Sigmoid colon (tissue), 4 donors: ENCODE data around the gene WDR33.
A peak's percentile ranks its signal among the peaks of the same experiment; 100 is the strongest.

Experiments
- EP300 ChIP-seq, 4 donors: sonication (generic); formaldehyde crosslinking; IDR thresholded peaks; one replicate each; pipeline ENCODE4 v1.6.1; 2017; ENCODE audit warnings: antibody characterized with exemption in 4 of 4
- POLR2A ChIP-seq, 2 donors: fragments of 450-650 bp; IDR thresholded peaks; one replicate each; pipeline ENCODE4 v1.6.1; 2016; ENCODE audit warnings: antibody characterized with exemption in 2 of 2, mild to moderate bottlenecking in 2 of 2, moderate library complexity in 2 of 2
- POLR2AphosphoS5 ChIP-seq, 4 donors: sonication (generic); formaldehyde crosslinking; IDR thresholded peaks; one replicate each; pipeline ENCODE4 v1.6.1; 2017; ENCODE audit warnings: antibody characterized with exemption in 4 of 4
- TF ChIP-seq, protein P1 (sequence below), 4 experiments: fragments of 450-650 bp in 3 of 4; fragments of 200-600 bp in 1 of 4; IDR thresholded peaks; one replicate each; pipeline ENCODE4 v1.5.1; 2016 to 2019; ENCODE audit warnings: antibody characterized with exemption in 4 of 4, mild to moderate bottlenecking in 3 of 4, moderate library complexity in 2 of 4

DNA sequence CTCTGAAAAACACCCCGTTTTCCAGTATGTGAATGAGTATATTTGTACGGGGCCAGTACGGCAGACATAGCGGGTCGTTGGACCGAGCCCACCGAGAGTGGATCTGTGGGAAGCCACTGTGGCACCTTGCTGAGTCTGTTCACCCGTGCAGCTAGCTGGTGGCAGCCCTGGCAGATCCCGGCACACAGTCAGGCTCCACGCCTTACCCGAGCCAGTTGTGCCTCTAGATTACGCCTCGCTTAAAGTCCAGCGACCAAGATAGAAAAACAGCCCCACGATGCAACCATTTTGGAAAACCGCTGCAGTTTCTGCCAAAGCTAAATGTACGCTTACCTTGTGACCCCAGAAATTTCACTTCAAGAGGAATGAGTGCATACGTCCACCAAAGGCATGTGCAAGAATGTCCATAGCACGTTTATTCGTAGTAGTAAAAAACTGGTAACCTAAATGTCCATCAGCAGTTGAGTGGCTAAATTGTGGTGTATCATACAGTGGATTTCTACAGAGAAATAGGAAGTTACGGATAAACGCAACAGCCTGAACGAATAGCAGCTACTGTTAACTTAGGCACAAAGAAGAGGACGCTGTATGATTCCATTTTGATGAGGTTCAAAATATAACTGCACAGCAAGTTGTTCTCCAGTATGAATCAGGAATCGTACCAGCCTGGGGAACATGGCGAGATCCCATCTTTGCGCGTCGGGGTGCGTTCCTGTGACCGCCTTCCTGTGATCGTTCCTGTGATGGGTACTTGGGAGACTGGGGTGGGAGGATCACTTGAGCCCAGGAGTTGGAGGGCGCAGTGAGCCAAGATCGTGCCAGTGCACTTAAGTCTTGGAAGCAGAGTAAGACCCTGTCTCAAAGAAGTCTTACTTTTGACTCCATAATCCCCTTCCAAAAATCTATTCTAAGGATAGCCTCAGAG, 688 bp upstream of the WDR33 start:
- TF ChIP-seq, protein P1, sequence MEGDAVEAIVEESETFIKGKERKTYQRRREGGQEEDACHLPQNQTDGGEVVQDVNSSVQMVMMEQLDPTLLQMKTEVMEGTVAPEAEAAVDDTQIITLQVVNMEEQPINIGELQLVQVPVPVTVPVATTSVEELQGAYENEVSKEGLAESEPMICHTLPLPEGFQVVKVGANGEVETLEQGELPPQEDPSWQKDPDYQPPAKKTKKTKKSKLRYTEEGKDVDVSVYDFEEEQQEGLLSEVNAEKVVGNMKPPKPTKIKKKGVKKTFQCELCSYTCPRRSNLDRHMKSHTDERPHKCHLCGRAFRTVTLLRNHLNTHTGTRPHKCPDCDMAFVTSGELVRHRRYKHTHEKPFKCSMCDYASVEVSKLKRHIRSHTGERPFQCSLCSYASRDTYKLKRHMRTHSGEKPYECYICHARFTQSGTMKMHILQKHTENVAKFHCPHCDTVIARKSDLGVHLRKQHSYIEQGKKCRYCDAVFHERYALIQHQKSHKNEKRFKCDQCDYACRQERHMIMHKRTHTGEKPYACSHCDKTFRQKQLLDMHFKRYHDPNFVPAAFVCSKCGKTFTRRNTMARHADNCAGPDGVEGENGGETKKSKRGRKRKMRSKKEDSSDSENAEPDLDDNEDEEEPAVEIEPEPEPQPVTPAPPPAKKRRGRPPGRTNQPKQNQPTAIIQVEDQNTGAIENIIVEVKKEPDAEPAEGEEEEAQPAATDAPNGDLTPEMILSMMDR (IDR thresholded peaks at IDR 0.05), result no peak
- TF ChIP-seq POLR2A (IDR thresholded peaks at IDR 0.05) (peak in 1 of 2 donors; percentile 4), POLR2AphosphoS5 (IDR thresholded peaks at IDR 0.05) (no peak), EP300 (IDR thresholded peaks at IDR 0.05) (no peak)
